CD4-positive, CD25-positive, alpha-beta regulatory T cell (primary cell): ENCODE results near the gene RAB35. TPM values are rescaled to one million over a fixed set of nuclear protein-coding genes. Genes with fewer than 3 reads are reported as not detected.

Experiments used
- ATAC-seq, 2 donors: fragments of 150-1000 bp; cut with Tn5 transposase; one replicate each; pipeline ENCODE4 v1.10.0; 2021; ENCODE audit warnings: low read depth in 2 of 2, moderate number of reproducible peaks in 2 of 2, moderate library complexity in 1 of 2
- DNase-seq, 3 donors: peaks; one replicate each; pipeline versions ENCODE4 v3.0.0 to v3.0.0-alpha.2; 2012 to 2022; ENCODE audit warnings: mixed read lengths in 1 of 3
- H3K27ac ChIP-seq: one replicate; pipeline ENCODE4 v1.7.0; 2013; ENCODE audit warnings: mild to moderate bottlenecking, low read length; ENCODE audit not compliant: insufficient read depth, poor library complexity, severe bottlenecking
- H3K27me3 ChIP-seq: one replicate; pipeline ENCODE4 v1.7.0; 2013; ENCODE audit warnings: low read length; ENCODE audit not compliant: control insufficient read depth, insufficient read depth
- H3K36me3 ChIP-seq: one replicate; pipeline ENCODE4 v1.7.0; 2013; ENCODE audit warnings: mild to moderate bottlenecking, low read length, moderate library complexity; ENCODE audit not compliant: control insufficient read depth, insufficient read depth
- H3K4me1 ChIP-seq: 2 replicates; pipeline ENCODE4 v1.7.0; 2013; ENCODE audit warnings: mild to moderate bottlenecking, low read length; ENCODE audit not compliant: insufficient read depth, control insufficient read depth, poor library complexity, severe bottlenecking
- H3K4me3 ChIP-seq: one replicate; pipeline ENCODE4 v1.7.0; 2013; ENCODE audit warnings: low read depth, mild to moderate bottlenecking, low read length, moderate library complexity
- H3K9me3 ChIP-seq, 2 experiments: 1 replicate in 1 of 2; 2 replicates in 1 of 2; pipeline ENCODE4 v1.7.0; 2013; ENCODE audit warnings: low read length in 2 of 2, mild to moderate bottlenecking in 1 of 2, moderate library complexity in 1 of 2; ENCODE audit not compliant: control insufficient read depth in 2 of 2
- H3K27ac Mint-ChIP-seq, 3 donors: one replicate each; pipeline ENCODE4 v1.8.0; 2020 to 2022; ENCODE audit warnings: mild to moderate bottlenecking in 3 of 3, mixed read lengths in 3 of 3, moderate library complexity in 2 of 3
- H3K27me3 Mint-ChIP-seq: one replicate; pipeline ENCODE4 v1.8.0; 2022; ENCODE audit warnings: mild to moderate bottlenecking, mixed read lengths
- H3K36me3 Mint-ChIP-seq: one replicate; pipeline ENCODE4 v1.8.0; 2020; ENCODE audit warnings: mixed read lengths
- H3K4me1 Mint-ChIP-seq, 4 donors: one replicate each; pipeline ENCODE4 v1.8.0; 2020 to 2022; ENCODE audit warnings: mixed read lengths in 4 of 4, mild to moderate bottlenecking in 1 of 4
- H3K4me3 Mint-ChIP-seq, 4 donors: one replicate each; pipeline ENCODE4 v1.8.0; 2020 to 2022; ENCODE audit warnings: mild to moderate bottlenecking in 4 of 4, mixed read lengths in 4 of 4, moderate library complexity in 3 of 4
- H3K9me3 Mint-ChIP-seq, 7 donors: one replicate each; pipeline ENCODE4 v1.8.0; 2020 to 2022; ENCODE audit warnings: mixed read lengths in 7 of 7, mild to moderate bottlenecking in 3 of 7, moderate library complexity in 2 of 7
- polyA plus RNA-seq, 4 donors: library from polyadenylated mRNA; unstranded; fragments of 300-500 nt; fragmentation: Illumina TruSeq; gene quantifications; one replicate each; pipeline ENCODE4 v1.2.3, GENCODE V29; 2021
- total RNA-seq: library from RNA; stranded (reverse); gene quantifications from one replicate; pipeline ENCODE4 v1.2.3, GENCODE V29; 2022

The RAB35 gene
- total and polyA plus RNA-seq, 5 donors from 2014 or later: 25.2 to 85.5 (median 27.7) TPM

DNA sequence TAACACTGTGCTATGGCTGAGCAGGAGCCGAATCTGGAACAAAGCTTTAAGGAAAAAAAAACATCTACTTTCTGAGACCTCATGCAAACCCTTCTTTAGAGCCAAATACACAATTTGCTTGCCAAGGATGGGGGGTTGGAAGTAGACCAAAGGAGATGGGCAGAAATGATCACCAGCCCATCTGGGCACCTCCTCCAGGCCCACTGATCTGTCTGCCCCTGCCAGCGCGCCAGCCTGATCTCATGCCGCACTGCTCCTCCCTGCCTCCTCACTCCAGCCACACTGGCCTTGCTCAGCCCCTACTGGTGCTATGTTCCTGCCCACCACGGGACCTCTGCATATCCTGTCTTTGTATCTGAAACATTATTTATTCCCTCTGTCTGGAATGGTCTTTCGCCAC is 24.8 kb upstream of the RAB35 start:
- Histone ChIP-seq H3K27ac (peak overlapping the region; percentile 14), H3K9me3 (no peaks in the 10 kb centered on the region), H3K27me3 (no peaks in the 10 kb centered on the region), H3K4me1 (no peaks in the 10 kb centered on the region), H3K4me3 (no peak overlapping the region), H3K36me3 (peaks cover 93% of the 10 kb centered on the region)
- no peaks in the 10 kb centered on the region for H3K9me3 Mint-ChIP-seq
- peak overlapping the region in 1 of 3 donors; percentile 2 for H3K27ac Mint-ChIP-seq
- DNase-seq (no peak), ATAC-seq (no peak)
- peaks cover 36% of the 10 kb centered on the region for H3K36me3 Mint-ChIP-seq
- no peaks in the 10 kb centered on the region for H3K27me3 Mint-ChIP-seq
- H3K4me1 Mint-ChIP-seq: no peaks in the 10 kb centered on the region
- H3K4me3 Mint-ChIP-seq: no peak overlapping the region

DNA sequence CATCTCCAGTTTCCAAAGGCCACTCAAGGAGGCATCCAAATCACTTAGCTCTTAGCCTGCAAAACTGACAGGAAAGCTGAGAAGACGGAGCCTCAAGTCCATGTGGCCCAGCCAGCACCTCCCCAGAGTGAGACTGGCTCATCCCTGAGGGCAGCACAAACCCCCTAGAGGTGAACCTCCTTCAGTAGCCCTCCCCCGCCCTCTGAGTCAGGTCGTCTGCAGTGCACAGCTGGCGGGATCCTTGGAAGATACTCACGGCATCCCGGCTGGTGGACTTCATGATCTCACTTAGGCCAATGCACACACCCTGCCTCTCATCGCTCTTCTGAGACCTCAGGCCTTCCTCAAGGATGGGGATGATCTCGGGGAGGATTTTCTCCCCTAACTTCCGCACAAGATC is 24.1 kb upstream of the RAB35 start:
- Histone ChIP-seq H3K27me3 (no peaks in the 10 kb centered on the region), H3K36me3 (peaks cover 93% of the 10 kb centered on the region), H3K9me3 (no peaks in the 10 kb centered on the region), H3K27ac (no peak overlapping the region), H3K4me1 (no peaks in the 10 kb centered on the region), H3K4me3 (no peak overlapping the region)
- Mint-ChIP-seq H3K36me3 (peaks cover 36% of the 10 kb centered on the region), H3K27ac (no peak overlapping the region), H3K4me1 (no peaks in the 10 kb centered on the region), H3K27me3 (no peaks in the 10 kb centered on the region), H3K9me3 (no peaks in the 10 kb centered on the region), H3K4me3 (no peak overlapping the region)
- no peak for DNase-seq
- no peak for ATAC-seq

DNA sequence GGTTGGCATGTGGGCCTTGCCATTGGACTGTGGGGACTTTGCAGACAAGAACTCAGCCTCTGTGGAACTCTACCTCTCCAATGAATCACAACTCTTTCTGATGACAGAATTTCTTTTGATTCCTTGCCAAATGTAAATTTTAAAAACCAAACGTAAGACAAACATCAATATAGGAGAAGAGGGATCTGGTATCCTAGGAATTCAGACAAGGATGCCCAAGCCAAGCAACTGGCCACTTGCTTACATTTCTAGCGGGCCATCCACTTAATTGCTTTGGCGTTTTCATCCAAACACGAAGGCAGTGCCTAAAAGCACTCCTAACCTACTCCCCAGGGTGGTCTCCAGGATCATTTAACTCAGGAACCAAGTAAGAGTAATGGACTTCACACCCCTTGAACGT is 23.4 kb upstream of the RAB35 start:
- H3K9me3 Mint-ChIP-seq: no peaks in the 10 kb centered on the region
- H3K4me1 Mint-ChIP-seq: no peaks in the 10 kb centered on the region
- Histone ChIP-seq H3K27ac (no peak overlapping the region), H3K27me3 (no peaks in the 10 kb centered on the region), H3K9me3 (no peaks in the 10 kb centered on the region), H3K4me1 (no peaks in the 10 kb centered on the region), H3K36me3 (peaks cover 91% of the 10 kb centered on the region), H3K4me3 (no peak overlapping the region)
- peak overlapping the region in 1 of 3 donors; percentile 7 for H3K27ac Mint-ChIP-seq
- H3K4me3 Mint-ChIP-seq: no peak overlapping the region
- no peak for ATAC-seq
- no peak for DNase-seq
- H3K27me3 Mint-ChIP-seq: no peaks in the 10 kb centered on the region
- H3K36me3 Mint-ChIP-seq: peaks cover 38% of the 10 kb centered on the region

DNA sequence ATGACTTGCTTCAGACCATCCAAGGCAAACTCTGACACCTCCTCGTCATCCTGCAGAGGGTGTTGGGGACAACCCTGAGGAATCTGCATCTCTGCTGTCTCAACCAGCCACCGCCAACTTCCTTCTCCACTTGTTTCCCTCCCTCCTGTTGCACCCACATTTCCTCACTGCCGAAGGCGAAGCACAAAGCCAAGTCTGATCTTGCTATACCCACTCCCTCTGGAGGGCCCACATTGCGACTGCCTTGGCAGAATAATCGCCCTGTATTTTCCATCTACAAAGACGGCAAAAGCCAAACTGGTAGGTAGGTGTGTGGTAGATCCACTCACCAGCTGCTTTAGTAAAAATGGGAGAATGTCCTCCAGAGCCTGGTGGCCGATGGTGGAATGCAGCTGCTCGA is 21.8 kb upstream of the RAB35 start:
- no peaks in the 10 kb centered on the region for H3K4me1 Mint-ChIP-seq
- H3K9me3 Mint-ChIP-seq: no peaks in the 10 kb centered on the region
- peaks cover 42% of the 10 kb centered on the region for H3K36me3 Mint-ChIP-seq
- Histone ChIP-seq H3K4me1 (no peaks in the 10 kb centered on the region), H3K9me3 (no peaks in the 10 kb centered on the region), H3K27me3 (no peaks in the 10 kb centered on the region), H3K36me3 (peaks cover 93% of the 10 kb centered on the region), H3K4me3 (no peak overlapping the region), H3K27ac (no peak overlapping the region)
- H3K27me3 Mint-ChIP-seq: no peaks in the 10 kb centered on the region
- no peak overlapping the region for H3K4me3 Mint-ChIP-seq
- no peak overlapping the region for H3K27ac Mint-ChIP-seq
- DNase-seq: no peak
- no peak for ATAC-seq

DNA sequence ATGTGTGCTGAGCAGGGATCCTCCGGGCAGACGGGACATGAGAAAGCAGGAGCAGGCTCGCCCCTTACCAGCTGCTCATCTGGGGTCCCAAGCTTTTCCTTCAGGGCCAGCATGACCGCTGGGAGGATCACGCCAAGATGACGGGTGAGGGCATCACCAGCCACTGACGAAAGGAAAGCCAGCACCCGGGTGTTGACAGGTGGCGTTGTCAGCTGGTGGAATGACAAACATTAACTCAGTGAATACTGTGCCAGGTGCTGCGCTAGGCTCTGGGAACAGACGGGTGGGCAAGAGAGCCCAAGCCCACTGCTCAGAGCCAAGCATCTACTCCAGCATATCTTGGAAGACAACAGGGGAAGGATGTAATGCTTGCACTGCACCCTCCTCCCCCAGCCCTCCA is 21.3 kb upstream of the RAB35 start:
- peaks cover 42% of the 10 kb centered on the region for H3K36me3 Mint-ChIP-seq
- no peaks in the 10 kb centered on the region for H3K4me1 Mint-ChIP-seq
- no peak overlapping the region for H3K27ac ChIP-seq
- H3K9me3 ChIP-seq: no peaks in the 10 kb centered on the region
- H3K36me3 ChIP-seq: peaks cover 94% of the 10 kb centered on the region
- ATAC-seq (no peak), DNase-seq (no peak)
- H3K27me3 Mint-ChIP-seq: no peaks in the 10 kb centered on the region
- H3K4me3 ChIP-seq: no peak overlapping the region
- no peaks in the 10 kb centered on the region for H3K27me3 ChIP-seq
- H3K4me1 ChIP-seq: no peaks in the 10 kb centered on the region
- H3K27ac Mint-ChIP-seq: no peak overlapping the region
- H3K4me3 Mint-ChIP-seq: no peak overlapping the region
- H3K9me3 Mint-ChIP-seq: no peaks in the 10 kb centered on the region

DNA sequence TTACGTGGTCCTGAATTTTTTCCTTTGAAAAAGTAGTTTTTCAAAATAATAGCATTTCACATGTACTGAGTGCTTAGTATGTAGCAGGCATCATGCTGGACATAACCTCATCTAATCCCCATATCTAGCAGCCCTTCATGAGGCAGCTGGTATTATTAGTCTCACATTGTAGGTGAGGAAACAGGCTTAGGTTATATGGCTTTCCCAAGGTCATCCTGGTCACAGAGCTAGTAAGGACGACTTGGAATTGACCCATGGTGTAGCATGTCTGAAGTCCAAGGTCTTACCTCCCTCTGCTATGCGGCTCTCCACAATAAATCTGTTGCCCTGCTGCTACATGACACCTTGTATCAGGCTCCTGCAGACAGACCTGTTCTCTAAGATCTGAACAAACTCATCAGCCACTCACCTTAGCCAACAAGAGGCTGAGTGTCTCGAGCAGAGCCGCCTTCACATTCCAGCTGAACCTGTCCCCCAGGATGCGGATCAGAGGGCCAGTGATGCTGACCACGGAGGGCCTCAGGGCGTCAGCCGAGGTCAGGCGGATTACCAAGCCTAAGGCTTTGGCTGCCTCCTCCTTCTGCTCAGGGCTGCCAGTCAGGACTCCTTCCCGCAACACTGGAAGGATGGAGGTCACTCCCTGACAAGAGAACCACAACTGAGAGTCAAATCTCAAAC is 19.7 kb upstream of the RAB35 start:
- H3K4me1 Mint-ChIP-seq: peaks cover 0 to 2% (median 0%) of the 10 kb centered on the region in 4 donors
- H3K27ac Mint-ChIP-seq: no peak overlapping the region
- H3K27me3 Mint-ChIP-seq: no peaks in the 10 kb centered on the region
- H3K4me1 ChIP-seq: no peaks in the 10 kb centered on the region
- no peak overlapping the region for H3K4me3 ChIP-seq
- ATAC-seq: no peak
- H3K27ac ChIP-seq: no peak overlapping the region
- no peak overlapping the region for H3K4me3 Mint-ChIP-seq
- no peak for DNase-seq
- H3K36me3 Mint-ChIP-seq: peaks cover 38% of the 10 kb centered on the region
- H3K36me3 ChIP-seq: peaks cover 93% of the 10 kb centered on the region
- H3K9me3 ChIP-seq: no peaks in the 10 kb centered on the region
- no peaks in the 10 kb centered on the region for H3K27me3 ChIP-seq
- H3K9me3 Mint-ChIP-seq: no peaks in the 10 kb centered on the region

DNA sequence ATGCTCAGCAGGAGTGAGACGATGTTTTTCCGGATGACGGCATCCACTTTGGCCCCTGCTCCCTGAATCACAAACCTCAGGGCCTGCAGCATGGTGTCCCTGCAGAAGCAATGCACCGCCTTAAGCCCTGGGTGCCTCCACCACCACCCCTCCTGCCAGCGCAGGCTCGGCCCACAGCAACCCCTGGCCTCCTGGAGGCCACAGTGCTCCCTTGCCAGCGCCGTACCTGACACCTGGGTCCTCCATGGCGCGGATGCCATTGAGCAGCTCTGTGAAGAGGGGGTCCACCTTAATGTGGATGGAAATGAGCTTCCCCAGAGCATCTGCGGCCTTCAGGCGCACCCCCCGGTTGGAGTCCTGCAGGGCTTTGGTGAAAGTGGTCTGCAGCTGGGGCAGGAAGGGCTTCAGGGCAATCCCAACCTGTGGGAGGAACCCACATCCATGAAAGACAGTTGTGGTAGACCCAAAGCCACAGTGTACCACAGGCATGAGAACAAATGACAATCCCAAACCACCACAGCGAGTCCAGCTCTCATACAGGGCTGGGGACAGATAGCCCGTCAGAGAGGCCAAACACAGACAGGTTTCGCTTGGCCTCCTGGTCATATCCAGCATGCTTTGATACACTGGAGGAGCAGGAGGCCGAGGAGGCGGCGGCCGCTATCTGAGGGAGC is 17.9 kb upstream of the RAB35 start:
- H3K36me3 ChIP-seq: peaks cover 93% of the 10 kb centered on the region
- Mint-ChIP-seq H3K27ac (no peak overlapping the region), H3K27me3 (no peaks in the 10 kb centered on the region), H3K36me3 (peaks cover 26% of the 10 kb centered on the region), H3K4me3 (no peak overlapping the region), H3K4me1 (peaks cover 0 to 2% (median 0%) of the 10 kb centered on the region in 4 donors), H3K9me3 (no peaks in the 10 kb centered on the region)
- H3K4me3 ChIP-seq: no peak overlapping the region
- ATAC-seq: no peak
- no peaks in the 10 kb centered on the region for H3K27me3 ChIP-seq
- no peaks in the 10 kb centered on the region for H3K9me3 ChIP-seq
- no peak overlapping the region for H3K27ac ChIP-seq
- no peak for DNase-seq
- no peaks in the 10 kb centered on the region for H3K4me1 ChIP-seq

DNA sequence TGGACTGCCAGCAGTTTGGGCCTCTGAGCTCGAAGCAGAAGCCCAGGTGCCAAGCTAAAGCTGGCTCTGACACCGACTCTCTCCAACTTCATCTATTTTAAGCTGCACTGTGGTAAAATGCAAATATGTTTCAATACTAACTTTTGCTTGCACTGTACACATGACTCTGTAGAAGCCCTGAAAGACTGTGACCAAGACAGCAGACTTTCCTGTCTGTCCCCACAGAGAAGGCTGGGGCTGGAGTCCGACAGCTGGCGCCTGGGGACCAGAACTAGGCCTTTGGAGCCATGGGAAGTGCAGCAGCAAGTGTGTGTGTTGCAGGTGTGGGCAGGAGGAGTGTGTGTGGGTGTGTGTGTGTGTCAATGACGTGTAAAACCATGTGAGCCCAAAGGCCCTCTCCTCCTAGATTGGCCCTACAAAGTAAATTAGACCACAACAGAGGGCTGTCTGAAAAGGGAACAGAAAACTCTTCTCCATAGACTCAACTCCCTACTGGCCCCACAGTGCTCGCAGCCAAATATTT is 16.4 kb upstream of the RAB35 start:
- ATAC-seq (no peak), DNase-seq (no peak)
- Mint-ChIP-seq H3K4me1 (peaks cover 0 to 2% (median 0%) of the 10 kb centered on the region in 4 donors), H3K36me3 (peaks cover 27% of the 10 kb centered on the region), H3K9me3 (no peaks in the 10 kb centered on the region), H3K27ac (no peak overlapping the region), H3K27me3 (no peaks in the 10 kb centered on the region), H3K4me3 (no peak overlapping the region)
- peaks cover 93% of the 10 kb centered on the region for H3K36me3 ChIP-seq
- H3K4me1 ChIP-seq: no peaks in the 10 kb centered on the region
- H3K4me3 ChIP-seq: no peak overlapping the region
- H3K9me3 ChIP-seq: no peaks in the 10 kb centered on the region
- H3K27me3 ChIP-seq: no peaks in the 10 kb centered on the region
- no peak overlapping the region for H3K27ac ChIP-seq
